GM18508 (cell line): Measurements from ENCODE around the gene XPNPEP2.

Experiments
- ATAC-seq: cut with Tn5 transposase; IDR thresholded peaks from one replicate; pipeline ENCODE4 v1.9.1; 2021; ENCODE audit warnings: moderate number of reproducible peaks; ENCODE audit not compliant: insufficient read depth, unreplicated experiment

Gene XPNPEP2

DNA sequence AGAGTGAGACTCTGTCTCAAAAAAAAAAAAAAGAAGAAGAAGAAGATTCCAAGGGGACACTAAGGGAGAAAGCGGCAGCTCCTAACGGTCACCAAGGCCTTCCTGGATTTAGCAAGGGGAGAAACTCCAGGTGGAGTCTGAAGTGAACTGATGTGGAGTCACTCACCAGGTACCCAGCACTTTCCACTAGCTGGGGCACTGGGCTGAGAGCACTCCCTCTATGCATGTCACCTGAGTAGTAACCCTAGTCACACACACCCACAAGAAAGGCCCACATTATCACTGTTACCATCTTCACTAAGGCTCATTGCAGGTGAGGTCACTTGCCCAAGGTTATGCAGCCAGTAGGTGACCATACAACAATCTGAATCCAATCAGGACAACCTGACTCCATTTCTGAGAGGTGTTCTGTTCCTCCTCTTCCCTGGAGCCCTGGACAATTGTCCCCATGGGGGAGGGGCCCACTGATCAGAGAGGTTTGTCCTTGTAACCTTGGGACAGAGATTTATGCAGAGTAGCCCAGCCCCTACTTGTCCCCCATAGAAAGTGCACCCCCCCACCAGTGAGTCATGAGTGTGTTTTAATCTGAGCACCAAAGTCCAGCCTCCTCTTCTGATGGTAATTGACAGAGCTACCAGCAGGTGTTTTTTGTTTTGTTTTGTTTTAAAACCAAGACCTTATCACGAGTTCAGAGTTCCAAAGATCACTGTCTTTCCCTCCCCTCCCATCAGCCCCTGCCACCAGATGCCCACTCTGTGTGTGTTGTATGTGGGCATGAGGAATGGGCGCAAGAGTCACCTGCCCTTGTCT is 35.1 kb downstream of the XPNPEP2 start:
- ATAC-seq = no peak

DNA sequence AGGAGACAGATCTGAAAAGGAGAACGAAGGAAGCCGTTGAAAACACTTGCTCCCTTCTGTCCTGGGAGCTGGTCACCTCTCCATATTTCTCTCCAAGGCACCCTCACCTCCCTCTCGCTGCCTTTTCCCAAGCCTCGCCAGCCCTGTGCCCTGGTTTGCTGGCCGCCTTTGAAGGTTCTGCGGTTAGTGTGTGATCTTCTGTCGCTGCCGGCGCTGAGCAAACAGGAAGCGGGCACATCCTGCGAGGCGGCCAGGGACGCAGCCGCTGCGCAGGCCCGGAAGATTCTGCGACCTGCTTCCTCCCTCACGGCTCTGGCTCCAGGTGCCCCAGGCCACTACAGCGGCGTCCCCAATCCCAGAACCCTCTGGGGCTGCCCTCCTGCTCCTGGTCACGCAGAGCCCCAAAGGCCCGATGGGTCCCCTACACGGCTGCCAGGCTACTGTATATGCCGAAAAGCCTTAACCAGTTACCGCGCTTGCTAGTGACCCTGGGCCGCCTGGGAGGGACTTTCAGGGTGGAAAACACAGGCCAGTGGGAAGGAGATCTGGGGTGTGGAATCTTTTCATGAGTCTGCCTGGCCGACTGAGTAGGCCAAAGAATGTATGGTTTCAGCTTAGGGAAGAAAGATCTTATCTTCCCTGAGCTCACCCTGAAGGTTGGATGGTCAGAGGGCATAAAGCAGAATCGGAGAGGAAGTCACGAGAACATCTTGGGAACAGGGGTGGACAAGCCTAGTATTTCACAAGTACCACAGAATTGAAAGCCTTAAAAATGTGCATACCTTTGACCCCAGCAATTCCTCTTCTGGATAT is 38.6 kb downstream of the XPNPEP2 start:
- ATAC-seq = no peak

DNA sequence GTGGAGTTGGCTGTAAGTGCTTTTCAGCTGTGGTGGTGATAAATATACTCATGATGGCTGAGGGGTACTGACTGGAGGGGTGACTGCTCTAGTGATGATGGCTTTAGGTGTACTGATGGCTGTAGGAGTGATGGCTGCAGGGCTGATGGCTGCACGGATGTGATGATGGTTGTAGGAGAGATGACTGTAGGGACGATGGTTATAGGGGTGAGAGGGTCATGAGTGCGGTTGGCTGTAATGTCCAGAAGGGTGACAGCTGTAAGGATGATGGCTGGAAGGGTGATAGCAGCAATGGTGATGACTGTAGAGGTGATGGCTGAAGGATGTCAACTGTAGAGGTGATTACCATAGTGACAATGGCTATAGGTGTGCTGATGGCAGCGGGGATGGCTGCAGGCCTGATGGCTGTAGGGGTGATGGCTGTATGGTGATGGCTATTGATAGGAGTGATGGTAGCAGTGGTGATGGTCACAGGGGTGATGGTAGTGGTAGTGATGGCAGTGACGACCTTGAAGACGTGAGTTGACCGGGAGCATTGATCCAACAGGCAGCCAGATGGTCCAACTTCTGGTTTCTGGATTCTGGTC is 40.4 kb downstream of the XPNPEP2 start:
- ATAC-seq = no peak

DNA sequence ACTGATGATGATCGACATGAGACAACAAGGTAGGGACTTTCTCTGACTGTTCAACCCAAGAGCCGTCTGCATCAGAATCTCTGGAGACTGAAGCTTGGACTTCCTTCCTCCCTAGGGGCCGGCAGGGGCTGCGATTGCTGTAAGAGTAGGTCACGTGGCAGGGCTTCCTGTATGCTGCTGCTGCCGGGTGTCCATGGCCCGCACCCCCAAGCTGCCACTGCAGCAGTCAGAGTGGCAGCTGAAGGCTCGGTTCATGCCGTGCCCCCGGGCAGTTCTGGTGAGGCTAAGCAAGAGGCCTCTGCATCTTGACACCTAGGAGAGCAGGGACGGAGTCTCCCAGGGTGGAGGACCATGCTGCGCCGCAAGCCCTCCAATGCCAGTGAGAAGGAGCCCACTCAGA is 41.0 kb downstream of the XPNPEP2 start, which contains the start of gene SASH3:
Gene SASH3 (plus strand): TSS at position 203 of the 400 bp plus-strand sequence. CDS start 149 bp downstream, at position 352.
- peak; percentile 24 for ATAC-seq

DNA sequence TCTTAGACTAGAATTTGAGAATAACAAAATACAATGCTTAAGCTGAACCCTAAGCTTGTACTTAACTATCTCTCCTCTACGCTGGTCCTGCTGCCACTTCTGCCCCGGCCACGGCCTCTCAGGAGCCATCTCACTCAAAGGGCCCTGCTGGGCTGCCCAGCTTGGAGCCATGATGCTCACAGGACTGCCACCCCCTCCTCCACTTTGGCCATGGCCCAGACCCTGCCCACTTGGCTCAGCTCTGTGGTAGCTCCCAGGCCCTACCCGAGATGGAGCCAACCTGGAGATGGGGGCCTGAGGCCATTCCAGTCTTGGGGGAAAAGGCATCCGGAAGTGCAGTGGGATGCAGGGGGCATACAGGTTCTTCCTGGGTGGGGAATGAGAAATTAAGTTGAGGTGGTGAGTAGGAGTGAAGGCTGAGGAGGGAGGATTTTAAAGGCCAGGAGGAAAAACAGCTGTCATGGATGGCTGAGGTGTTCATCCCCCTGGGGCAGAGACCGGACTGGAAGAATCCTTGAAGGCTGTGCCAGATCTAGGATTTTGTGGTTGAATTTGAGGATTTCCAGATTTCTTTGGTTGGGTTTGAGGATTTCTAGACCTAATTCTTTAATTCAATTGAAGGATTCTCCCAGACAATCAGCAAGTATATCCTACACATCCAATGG is 41.8 kb downstream of the XPNPEP2 start:
- ATAC-seq = no peak

DNA sequence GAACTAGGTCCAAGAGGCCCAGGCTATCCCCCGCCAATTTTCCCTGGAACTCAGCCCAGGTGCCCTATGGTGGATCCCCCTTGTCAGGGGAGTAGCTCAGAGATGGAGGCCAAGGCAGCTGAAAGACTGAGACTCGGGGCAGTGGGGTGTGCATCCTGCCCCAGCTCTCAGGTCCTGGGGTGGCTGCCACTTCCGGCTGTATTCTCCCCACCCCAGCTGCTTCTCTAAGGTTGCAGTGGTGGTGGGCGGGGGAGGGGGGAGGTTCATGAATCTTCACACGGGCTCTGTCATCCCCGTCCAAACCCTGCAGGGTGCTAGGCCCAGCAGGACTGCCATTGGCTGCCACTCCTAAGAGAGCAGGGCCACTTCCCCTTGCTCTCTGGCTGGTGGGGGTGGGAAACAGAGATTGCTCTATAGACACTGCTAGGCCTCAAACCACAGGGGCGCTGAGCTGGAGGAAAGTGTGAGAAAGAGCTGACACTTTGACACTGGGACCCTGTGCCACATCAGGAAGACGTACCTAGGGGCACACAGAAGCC is 42.4 kb downstream of the XPNPEP2 start:
- ATAC-seq = peak; percentile 63

DNA sequence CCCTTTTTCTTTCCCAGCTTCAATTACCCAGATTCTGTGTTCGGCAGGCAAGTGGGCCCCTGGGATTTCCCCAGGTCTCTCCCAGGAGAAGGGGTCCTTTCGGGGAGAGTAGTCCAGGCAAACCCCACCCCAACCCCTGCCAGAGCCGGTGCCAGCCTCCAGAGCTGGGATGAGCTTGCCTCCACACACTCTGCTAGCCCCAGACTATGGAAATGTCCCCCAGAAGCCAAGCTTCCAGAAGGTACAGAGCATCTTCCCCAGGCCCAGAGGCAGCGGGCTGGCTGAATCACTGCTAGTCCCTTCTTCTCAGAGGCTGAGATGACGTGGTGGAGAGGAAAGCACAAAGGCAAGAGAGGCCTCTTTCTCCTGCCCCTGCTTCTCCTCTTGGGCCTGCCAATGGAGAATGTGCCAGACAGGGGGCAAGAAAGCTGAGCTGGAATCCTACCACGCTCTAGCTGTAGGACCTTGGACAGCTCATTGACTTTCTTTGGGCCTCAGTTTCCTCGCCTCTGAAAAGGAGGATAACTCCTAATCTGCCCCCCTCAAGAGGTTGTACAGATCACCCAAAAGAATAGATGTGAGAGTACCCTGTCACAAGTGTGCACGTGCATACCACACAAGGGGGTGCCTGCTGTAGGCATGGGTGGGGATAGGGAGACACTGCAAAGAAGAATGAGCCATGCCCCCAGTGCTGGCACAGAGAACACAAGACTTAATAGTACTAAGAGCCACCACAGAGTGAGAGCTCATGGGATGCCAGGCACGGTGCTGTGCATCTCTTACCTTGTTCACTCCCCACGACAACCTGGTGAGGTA is 43.1 kb downstream of the XPNPEP2 start:
- ATAC-seq = no peak

DNA sequence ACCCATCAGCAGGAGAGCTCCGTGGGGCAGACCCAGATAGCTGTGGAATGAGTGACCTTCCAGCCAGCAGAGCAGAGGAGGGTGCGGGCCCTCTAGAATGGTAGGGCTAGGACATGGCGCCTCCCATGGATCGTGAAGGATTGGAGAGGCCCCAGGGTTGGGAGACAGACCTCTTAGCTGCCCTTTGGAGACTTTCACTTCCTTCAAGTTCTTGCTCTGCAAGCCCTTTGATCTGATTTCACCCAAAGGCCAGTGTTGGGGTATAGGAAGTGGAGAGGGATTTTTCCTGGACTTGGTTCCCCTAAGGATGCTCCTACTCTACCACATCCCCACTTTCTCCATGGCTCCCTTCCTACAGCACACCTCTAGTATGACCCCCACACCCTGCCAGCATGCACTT is 43.9 kb downstream of the XPNPEP2 start:
- ATAC-seq = no peak

DNA sequence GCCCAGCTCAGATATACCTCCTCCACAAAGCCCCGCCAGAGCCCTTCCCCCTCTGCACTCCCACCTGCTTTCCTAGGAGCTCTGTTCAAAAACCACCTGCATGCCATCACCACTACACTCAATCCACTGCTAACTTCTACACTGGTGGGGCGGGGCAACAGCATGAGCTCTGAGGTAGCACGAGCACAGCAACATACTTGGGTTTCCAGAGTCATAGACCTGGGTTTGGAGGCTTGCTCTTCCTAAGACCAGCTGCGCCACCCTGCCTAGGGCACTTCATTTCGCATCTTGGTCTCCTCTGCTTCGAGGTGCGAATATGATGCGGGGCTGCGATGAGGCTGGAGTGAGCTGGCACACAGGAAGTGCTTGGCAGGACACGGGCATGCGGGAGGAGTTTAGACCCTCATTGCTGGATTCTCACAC is 44.5 kb downstream of the XPNPEP2 start:
- no peak for ATAC-seq

DNA sequence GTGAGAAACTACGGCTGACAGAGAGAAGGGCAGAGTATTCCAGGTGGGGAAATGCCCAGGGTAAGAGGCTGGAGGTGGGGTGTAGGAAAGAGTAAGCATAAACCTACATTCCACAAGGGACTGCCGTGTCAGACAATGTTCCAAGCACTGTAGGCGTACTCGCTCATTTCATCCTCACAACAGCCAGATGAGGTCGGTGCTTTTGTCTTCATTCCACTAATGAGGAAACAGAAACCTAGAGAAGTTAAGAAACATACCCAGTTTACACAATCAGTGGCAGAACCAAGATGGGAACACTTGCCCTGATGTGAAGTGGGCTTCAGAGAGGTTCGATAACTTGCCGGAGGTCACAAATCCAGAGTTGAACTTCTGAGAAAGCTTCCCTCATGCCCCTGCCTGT is 45.6 kb downstream of the XPNPEP2 start:
- ATAC-seq = no peak

DNA sequence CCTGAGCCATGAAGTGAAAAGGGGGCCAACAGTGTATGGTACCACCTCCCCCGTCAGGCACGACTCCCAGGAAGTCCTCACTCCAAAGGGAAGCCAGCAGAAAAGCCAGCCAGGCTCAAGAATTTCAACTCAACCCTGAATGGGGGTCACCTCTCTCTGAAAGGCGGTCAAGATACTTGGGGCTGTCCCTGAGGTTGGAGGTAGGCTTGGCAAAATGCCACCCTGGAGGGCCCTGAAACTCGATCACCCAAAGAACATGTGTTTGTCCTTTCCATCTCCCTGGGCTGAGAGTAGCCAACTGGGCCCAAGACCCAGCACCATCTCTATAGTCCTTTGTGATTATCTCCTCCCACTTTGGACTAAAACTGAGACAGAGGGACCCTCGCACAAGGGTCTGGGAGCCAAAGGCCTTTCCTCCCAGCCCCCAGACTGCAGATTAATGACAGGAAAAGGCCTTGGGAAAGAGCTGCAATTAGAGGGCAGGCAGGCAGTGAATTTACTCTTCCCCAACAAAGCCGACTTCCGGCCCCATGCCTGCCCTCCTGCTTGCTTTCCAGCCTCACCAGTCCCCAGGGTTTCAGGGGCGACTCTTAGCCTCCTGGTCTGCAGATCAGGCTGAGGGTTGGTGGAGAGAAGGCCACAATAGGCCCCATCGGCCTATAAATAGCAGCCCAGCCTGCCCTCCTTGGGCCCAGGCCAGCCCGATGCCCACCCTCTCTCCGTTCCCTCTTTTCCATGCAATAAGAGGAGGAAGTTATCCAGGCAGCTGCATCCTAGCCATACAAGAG is 46.6 kb downstream of the XPNPEP2 start:
- ATAC-seq = no peak

DNA sequence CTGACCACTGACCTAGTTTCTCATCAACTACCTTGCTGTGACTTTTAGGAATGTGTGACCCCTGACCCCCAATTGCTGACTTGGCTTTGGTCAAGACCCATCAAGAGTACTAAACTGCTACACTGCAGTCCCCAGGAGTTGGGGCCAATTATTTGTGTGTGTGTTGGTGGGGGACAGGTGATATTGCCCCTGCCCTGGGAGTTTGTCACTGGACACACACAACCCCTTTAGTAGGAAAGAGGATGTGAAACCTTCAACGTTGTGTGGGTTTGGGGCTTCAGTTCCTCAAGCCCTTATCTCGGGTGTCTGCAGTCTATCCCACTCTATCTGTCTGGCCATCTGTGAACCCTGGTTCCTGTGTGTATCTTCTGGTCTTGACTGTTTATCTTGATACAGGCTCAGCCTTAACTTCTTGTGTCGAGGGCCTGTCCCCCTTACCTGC is 47.5 kb downstream of the XPNPEP2 start:
- peak; percentile 86 for ATAC-seq

DNA sequence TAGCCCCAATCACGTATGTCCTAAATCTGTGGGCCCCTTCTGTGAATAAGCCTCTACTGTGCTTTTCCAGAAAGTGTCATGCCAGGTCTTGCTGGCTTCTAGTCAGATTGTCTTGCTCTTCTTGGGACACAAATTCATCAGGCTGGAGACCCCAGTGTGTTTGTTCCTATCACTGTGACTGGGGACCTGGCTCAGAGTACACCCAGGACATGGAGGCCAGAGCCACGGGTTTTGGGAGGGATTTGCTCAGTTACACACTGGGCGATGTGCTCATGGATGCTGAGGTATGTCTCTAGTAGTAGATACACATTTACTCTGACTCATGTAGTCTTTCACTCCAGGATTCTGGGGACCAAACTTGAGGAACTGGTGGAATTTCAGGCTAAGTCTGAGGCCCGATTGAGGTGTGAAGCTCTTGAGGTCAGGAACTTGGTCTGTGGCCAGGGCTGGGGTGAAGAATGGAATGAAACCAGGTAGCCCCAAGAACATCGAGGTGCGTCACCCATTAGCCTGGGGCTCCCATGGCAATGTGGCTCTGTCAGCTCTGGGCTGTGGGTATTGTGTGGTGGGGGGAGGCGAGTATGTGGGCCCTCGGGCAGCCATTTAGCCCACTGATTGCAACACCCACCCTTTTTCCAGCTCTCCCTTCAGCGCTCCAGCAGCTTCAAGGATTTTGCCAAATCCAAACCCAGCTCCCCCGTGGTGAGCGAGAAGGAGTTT is 48.7 kb downstream of the XPNPEP2 start:
- ATAC-seq = no peak

DNA sequence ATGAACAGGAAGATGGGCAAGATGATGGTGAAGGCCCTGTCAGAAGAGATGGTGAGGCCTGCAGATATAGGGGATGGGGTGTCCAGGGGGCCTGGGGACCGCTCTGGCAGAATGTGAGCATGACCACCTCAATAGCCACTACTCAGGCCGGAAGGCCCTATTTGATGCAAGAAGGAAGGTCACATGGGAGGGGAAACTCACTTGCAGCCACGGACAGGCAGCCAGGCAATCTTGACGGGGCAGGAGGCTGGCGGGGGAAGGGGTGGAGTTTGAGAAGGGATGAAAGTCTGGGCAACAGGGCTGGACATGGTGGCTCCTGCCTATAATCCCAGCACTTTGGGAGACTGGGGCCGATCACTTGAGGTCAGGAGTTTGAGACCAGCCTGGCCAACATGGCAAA is 49.7 kb downstream of the XPNPEP2 start:
- ATAC-seq = no peak

DNA sequence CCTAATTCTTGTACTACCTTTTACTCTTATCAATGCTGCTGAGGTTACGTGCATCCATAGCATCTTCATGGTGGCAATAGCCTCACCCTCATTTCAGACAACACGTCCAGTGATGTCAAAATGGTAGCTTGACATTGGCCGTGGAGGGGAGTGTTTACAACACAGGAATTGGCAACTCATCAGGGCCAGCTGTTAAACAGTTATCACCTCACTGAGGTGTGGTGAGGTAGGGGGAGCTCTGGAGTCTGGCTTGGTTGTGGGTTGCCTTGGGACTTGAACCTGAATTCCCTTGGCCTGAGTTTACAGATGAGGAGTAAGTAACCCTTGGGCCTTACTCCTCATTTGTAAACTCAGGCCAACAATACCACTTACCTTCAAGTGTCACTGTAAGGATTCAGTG is 51.4 kb downstream of the XPNPEP2 start:
- no peak for ATAC-seq

DNA sequence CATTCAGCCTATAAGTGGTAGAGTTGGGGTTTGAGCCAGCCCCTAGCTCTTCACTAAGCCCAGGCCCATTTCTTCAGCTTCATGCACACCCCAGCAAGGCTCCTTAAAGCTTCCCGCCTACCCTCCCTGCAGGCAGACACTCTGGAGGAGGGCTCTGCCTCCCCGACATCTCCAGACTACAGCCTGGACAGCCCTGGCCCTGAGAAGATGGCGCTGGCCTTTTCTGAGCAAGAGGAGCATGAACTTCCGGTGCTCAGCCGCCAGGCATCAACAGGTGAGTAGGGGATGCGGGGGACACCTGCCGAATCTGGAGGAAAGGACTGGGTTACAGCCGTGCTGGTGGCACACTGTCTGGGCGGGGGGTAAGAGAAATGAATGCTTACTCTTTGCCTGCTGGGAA is 52.0 kb downstream of the XPNPEP2 start:
- no peak for ATAC-seq

DNA sequence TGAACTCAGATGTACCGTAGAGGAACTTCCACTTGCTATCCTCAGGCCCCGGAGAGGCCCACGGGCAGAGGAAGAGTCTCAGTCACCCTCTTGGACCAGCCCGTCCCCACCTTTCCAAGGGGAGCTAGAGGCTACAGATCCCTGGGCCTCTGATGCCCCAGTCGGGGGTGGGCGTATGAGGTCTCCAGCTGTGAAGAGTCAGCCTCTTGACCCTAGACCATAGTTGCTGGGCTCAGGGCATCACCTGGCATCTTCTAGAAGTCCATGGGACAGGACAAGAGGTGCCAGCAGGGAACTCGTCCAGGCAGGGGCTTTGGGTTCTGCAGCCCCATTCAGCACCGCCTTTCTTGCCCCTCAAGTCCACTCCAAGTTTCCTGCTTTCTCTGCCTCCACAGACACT is 52.6 kb downstream of the XPNPEP2 start:
- ATAC-seq = no peak

DNA sequence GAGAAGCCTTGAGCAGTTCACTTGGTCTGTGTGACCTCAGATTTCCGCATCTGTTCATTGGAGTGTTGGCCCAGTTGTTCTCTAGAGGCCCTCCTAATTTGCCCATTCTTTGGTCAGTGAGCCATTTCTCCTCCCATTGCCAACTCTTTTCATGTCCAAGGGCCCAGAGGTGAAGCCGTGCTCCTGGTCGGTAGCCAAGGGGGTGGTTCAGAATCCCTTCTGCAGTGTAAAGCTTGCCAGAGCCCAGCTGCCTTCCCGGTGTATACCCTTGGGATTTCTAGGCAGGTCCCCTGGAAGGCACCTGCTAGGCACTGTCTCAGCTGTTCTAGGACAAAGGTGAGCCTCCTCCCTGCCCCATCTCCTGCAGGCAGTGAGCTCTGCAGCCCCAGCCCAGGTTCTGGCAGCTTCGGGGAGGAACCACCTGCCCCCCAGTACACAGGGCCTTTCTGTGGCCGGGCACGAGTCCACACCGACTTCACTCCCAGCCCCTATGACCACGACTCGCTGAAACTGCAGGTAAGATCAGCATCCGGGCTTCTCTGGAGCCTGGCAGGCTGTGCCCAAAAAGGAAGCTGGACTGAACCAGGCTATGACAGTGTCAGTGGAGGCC is 53.3 kb downstream of the XPNPEP2 start:
- no peak for ATAC-seq
